MM.1S (cell line): ENCODE results near the gene BIRC7.

ENCODE experiments used
- DNase-seq: peaks from one replicate; pipeline ENCODE4 v3.0.0-alpha.2; 2015
- H2AFZ ChIP-seq: fragments of 300-600 bp; sonication (generic); 2 replicates; pipeline ENCODE4 v1.6.0; 2016; ENCODE audit warnings: antibody characterized with exemption, low read length
- H3F3A ChIP-seq: fragments of 300-600 bp; sonication (generic); 2 replicates; pipeline ENCODE4 v1.6.1; 2016; ENCODE audit warnings: mild to moderate bottlenecking, antibody characterized with exemption, low read length, moderate library complexity, mixed read lengths; ENCODE audit not compliant: insufficient read depth
- H3K27ac ChIP-seq: fragments of 300-600 bp; sonication (generic); 2 replicates; pipeline ENCODE4 v1.5.1; 2016; ENCODE audit warnings: mild to moderate bottlenecking, low read length
- H3K27me3 ChIP-seq: fragments of 300-600 bp; sonication (generic); replicated peaks from 2 replicates; pipeline ENCODE4 v1.6.0; 2016; ENCODE audit warnings: low read length; ENCODE audit not compliant: insufficient read depth
- H3K36me3 ChIP-seq: fragments of 300-600 bp; sonication (generic); replicated peaks from 2 replicates; pipeline ENCODE4 v1.6.1; 2016; ENCODE audit warnings: mild to moderate bottlenecking, low read length, mixed read lengths; ENCODE audit not compliant: insufficient read depth
- H3K4me1 ChIP-seq: fragments of 300-600 bp; sonication (generic); 2 replicates; pipeline ENCODE4 v1.6.1; 2016; ENCODE audit warnings: low read length, mixed read lengths
- H3K4me2 ChIP-seq: fragments of 300-600 bp; sonication (generic); 2 replicates; pipeline ENCODE4 v1.6.0; 2016; ENCODE audit warnings: low read depth, low read length
- H3K4me3 ChIP-seq: fragments of 300-600 bp; sonication (generic); 2 replicates; pipeline ENCODE4 v1.5.1; 2016; ENCODE audit warnings: low read length, mixed read lengths
- H3K79me2 ChIP-seq: fragments of 300-600 bp; sonication (generic); 2 replicates; pipeline ENCODE4 v1.6.1; 2016; ENCODE audit warnings: mixed run types, low read length, mixed read lengths
- H3K9ac ChIP-seq: fragments of 300-600 bp; sonication (generic); 2 replicates; pipeline ENCODE4 v1.6.1; 2016; ENCODE audit warnings: low read length, mixed read lengths
- H3K9me2 ChIP-seq: fragments of 300-600 bp; sonication (generic); replicated peaks from 2 replicates; pipeline ENCODE4 v1.6.1; 2016; ENCODE audit warnings: mild to moderate bottlenecking, low read length, mixed read lengths; ENCODE audit not compliant: insufficient read depth
- H3K9me3 ChIP-seq: fragments of 300-600 bp; sonication (generic); replicated peaks from 2 replicates; pipeline ENCODE4 v1.6.1; 2016; ENCODE audit warnings: mild to moderate bottlenecking, low read length, mixed read lengths; ENCODE audit not compliant: insufficient read depth
- H4K20me1 ChIP-seq: fragments of 300-600 bp; sonication (generic); 2 replicates; pipeline ENCODE4 v1.6.1; 2016; ENCODE audit warnings: mild to moderate bottlenecking, low read length, moderate library complexity, mixed read lengths; ENCODE audit not compliant: insufficient read depth
- EZH2 ChIP-seq: fragments of 300-600 bp; sonication (generic); optimal IDR thresholded peaks from 2 replicates; pipeline ENCODE3; 2017; ENCODE audit warnings: low read depth, mild to moderate bottlenecking, antibody characterized with exemption, low read length, mixed read lengths
- EZH2phosphoT487 ChIP-seq: fragments of 300-600 bp; sonication (generic); IDR thresholded peaks from 2 replicates; pipeline ENCODE4 v1.6.1; 2018; ENCODE audit warnings: antibody characterized with exemption, low read length
- TF ChIP-seq, protein P1 (sequence below): fragments of 300-600 bp; sonication (generic); IDR thresholded peaks from 2 replicates; pipeline ENCODE4 v1.5.1; 2016; ENCODE audit warnings: antibody characterized with exemption, low read length, mixed read lengths

Gene BIRC7

DNA sequence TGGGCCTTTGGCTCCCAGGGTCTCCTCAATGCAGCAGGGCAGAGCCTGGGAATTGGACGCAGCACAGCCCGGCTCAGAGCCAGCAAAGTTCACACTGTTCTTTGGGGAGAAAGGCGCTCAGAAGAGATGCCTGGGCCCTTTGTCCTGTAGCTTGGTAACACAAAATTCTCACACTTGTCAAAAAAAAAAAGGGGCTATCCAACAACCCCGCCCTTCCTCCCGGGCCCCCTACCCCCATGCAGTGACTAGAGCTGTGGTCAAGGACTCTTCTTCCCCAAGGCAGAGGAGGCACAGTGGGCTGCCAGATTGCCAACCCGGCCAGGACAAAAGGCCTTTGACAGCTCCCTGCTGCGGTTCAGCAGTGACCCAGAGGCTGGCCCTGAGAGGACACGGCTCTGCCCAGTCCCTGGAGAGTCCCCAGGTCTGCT lies 16.6 kb downstream of the BIRC7 start:
- Histone ChIP-seq H3K79me2 (no peaks in the 10 kb centered on the region), H3K4me3 (no peak overlapping the region), H3F3A (no peaks in the 10 kb centered on the region), H3K4me2 (no peak overlapping the region), H3K4me1 (no peaks in the 10 kb centered on the region), H3K9me3 (no peaks in the 10 kb centered on the region), H3K27me3 (peaks cover 82% of the 10 kb centered on the region), H3K27ac (no peak overlapping the region), H3K9me2 (no peaks in the 10 kb centered on the region), H2AFZ (no peak overlapping the region), H3K36me3 (no peaks in the 10 kb centered on the region), H4K20me1 (no peaks in the 10 kb centered on the region), H3K9ac (no peak overlapping the region)
- no peak for DNase-seq
- TF ChIP-seq, protein P1, sequence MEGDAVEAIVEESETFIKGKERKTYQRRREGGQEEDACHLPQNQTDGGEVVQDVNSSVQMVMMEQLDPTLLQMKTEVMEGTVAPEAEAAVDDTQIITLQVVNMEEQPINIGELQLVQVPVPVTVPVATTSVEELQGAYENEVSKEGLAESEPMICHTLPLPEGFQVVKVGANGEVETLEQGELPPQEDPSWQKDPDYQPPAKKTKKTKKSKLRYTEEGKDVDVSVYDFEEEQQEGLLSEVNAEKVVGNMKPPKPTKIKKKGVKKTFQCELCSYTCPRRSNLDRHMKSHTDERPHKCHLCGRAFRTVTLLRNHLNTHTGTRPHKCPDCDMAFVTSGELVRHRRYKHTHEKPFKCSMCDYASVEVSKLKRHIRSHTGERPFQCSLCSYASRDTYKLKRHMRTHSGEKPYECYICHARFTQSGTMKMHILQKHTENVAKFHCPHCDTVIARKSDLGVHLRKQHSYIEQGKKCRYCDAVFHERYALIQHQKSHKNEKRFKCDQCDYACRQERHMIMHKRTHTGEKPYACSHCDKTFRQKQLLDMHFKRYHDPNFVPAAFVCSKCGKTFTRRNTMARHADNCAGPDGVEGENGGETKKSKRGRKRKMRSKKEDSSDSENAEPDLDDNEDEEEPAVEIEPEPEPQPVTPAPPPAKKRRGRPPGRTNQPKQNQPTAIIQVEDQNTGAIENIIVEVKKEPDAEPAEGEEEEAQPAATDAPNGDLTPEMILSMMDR: no peak
- no peak for TF ChIP-seq EZH2phosphoT487
- no peak for TF ChIP-seq EZH2

GRCh38 chr20:63253065-63253437 lies 17.3 kb downstream of the BIRC7 start:
- no peaks in the 10 kb centered on the region for H3K4me1 ChIP-seq
- no peaks in the 10 kb centered on the region for H3K36me3 ChIP-seq
- no peaks in the 10 kb centered on the region for H4K20me1 ChIP-seq
- no peak overlapping the region for H3K4me2 ChIP-seq
- H3K27me3 ChIP-seq: peaks cover 81% of the 10 kb centered on the region
- TF ChIP-seq, protein P1: no peak
- no peak for TF ChIP-seq EZH2
- TF ChIP-seq EZH2phosphoT487: no peak
- H3K4me3 ChIP-seq: no peak overlapping the region
- H3K9me3 ChIP-seq: no peaks in the 10 kb centered on the region
- H3F3A ChIP-seq: no peaks in the 10 kb centered on the region
- no peak for DNase-seq
- H3K9me2 ChIP-seq: no peaks in the 10 kb centered on the region
- H3K79me2 ChIP-seq: no peaks in the 10 kb centered on the region
- H3K27ac ChIP-seq: no peak overlapping the region
- H2AFZ ChIP-seq: no peak overlapping the region
- no peak overlapping the region for H3K9ac ChIP-seq

GRCh38 chr20:63253438-63254231 lies 17.9 kb downstream of the BIRC7 start:
- no peak overlapping the region for H3K4me2 ChIP-seq
- H2AFZ ChIP-seq: no peak overlapping the region
- no peak overlapping the region for H3K4me3 ChIP-seq
- no peaks in the 10 kb centered on the region for H3K9me2 ChIP-seq
- H4K20me1 ChIP-seq: no peaks in the 10 kb centered on the region
- no peak overlapping the region for H3K9ac ChIP-seq
- no peaks in the 10 kb centered on the region for H3K4me1 ChIP-seq
- no peaks in the 10 kb centered on the region for H3F3A ChIP-seq
- peaks cover 81% of the 10 kb centered on the region for H3K27me3 ChIP-seq
- no peaks in the 10 kb centered on the region for H3K9me3 ChIP-seq
- H3K36me3 ChIP-seq: no peaks in the 10 kb centered on the region
- no peak overlapping the region for H3K27ac ChIP-seq
- TF ChIP-seq EZH2 (no peak), EZH2phosphoT487 (no peak)
- TF ChIP-seq, protein P1: no peak
- no peaks in the 10 kb centered on the region for H3K79me2 ChIP-seq
- no peak for DNase-seq
